ENCODE results near the gene ELOB. TPM values are rescaled to one million over a fixed set of nuclear protein-coding genes. Genes with fewer than 3 reads are reported as not detected.

Gene ELOB
- total and polyA plus RNA-seq, 2 of the 13 experiments (the other 11 are each of a cell fraction or from before 2014, with no cell fraction given), result 208 to 225 TPM

DNA sequence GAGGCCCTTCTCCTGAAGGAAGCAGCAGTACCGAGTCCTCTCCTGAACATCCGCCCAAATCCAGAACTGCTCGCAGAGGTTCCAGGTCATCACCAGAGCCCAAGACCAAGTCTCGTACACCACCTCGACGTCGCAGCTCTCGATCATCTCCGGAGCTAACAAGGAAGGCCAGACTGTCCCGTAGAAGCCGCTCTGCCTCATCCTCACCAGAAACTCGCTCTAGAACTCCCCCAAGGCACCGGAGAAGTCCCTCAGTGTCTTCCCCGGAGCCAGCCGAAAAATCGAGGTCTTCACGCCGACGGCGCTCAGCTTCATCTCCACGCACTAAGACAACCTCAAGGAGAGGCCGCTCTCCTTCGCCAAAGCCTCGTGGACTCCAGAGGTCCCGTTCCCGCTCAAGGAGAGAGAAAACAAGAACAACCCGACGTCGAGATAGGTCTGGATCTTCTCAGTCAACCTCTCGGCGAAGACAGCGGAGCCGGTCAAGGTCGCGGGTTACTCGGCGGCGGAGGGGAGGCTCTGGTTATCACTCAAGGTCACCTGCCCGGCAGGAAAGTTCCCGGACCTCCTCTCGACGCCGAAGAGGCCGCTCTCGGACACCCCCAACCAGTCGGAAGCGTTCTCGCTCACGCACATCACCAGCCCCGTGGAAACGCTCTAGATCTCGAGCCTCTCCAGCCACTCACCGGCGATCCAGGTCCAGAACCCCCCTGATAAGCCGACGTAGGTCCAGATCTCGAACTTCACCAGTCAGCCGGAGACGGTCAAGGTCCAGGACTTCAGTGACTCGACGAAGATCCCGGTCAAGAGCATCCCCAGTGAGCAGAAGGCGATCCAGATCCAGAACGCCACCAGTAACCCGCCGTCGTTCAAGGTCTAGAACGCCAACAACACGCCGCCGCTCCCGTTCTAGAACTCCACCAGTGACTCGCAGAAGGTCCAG lies 11.3 kb downstream of the ELOB start (continued):
- TF ChIP-seq ZNF317 (CRISPR knock-in tag; IDR thresholded peaks at IDR 0.05) (no peak), GTF3A (CRISPR knock-in tag; conservative IDR thresholded peaks at IDR 0.05) (no peak)

DNA sequence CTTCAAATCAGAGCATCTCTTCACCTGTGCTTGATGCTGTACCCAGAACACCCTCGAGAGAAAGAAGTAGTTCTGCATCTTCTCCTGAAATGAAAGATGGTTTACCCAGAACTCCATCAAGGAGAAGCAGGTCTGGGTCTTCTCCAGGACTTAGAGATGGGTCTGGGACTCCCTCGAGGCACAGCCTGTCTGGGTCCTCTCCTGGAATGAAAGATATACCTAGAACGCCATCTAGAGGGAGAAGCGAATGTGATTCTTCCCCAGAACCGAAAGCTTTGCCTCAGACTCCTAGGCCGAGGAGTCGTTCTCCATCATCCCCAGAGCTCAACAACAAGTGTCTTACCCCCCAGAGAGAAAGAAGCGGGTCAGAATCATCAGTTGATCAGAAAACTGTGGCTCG lies 12.4 kb downstream of the ELOB start:
- ATAC-seq (no peak), DNase-seq (ENCODE audit: low spot score) (peak; percentile 15), FAIRE-seq (no peak)
- BruUV-seq (replicated peaks), result no TSS peak
- no peak overlapping the region for H3K4me2 ChIP-seq (ENCODE audit: low read depth, low read length)
- H3K9ac ChIP-seq (ENCODE audit: insufficient read depth, low read depth, low read length), result no peak overlapping the region
- intact Hi-C loops (cut with micrococcal nuclease; ENCODE audit: unreplicated experiment), result no loop called here
- no peak overlapping the region for H3K27ac ChIP-seq (ENCODE audit: extremely low read length, insufficient read depth, low read length)
- H3K79me2 ChIP-seq (ENCODE audit: insufficient read depth, low read length), result peaks cover 28% of the 10 kb centered on the region
- H3K9me3 ChIP-seq (ENCODE audit: low read length), result no peaks in the 10 kb centered on the region
- no peak overlapping the region for H3K4me3 ChIP-seq (replicated peaks in 1 of 3; ENCODE audit: insufficient read depth in 1 of 3, low read depth in 2 of 3, low read length in 3 of 3)
- in situ Hi-C loops (cut with HindIII; ENCODE audit: extremely low pct_ligation_motif_present, low pct_unique_long_range_greater_than_20kb), result no loop called here
- H3K36me3 ChIP-seq (replicated peaks in 1 of 2; ENCODE audit: control insufficient read depth in 1 of 2, insufficient read depth in 2 of 2, low read length in 2 of 2), result peaks cover 50 to 99% of the 10 kb centered on the region in 2 experiments
- 95% methylated on average over 9 of the region's 9 CpGs for WGBS (ENCODE audit: low lambda C conversion rate)
- no peaks in the 10 kb centered on the region for H3K27me3 ChIP-seq (ENCODE audit: control insufficient read depth in 1 of 2, insufficient read depth in 2 of 2, low read length in 2 of 2)
- ChIA-PET POLR2A (interaction anchor here (3.5 kb wide), 1 partner anchor 12 kb away, joined by 15 read pairs; the partner anchor contains the start of gene SRRM2), CTCF (ENCODE audit: low intra/inter-chr PET ratio, low total read pairs) (no interaction called here)
- no peak overlapping the region for H2AFZ ChIP-seq (ENCODE audit: low read length)
- H4K20me1 ChIP-seq (ENCODE audit: insufficient read depth, low read length), result peaks cover 13% of the 10 kb centered on the region
- no peaks in the 10 kb centered on the region for H3K4me1 ChIP-seq (ENCODE audit: insufficient read depth, low read length)
- TF ChIP-seq, protein P1, sequence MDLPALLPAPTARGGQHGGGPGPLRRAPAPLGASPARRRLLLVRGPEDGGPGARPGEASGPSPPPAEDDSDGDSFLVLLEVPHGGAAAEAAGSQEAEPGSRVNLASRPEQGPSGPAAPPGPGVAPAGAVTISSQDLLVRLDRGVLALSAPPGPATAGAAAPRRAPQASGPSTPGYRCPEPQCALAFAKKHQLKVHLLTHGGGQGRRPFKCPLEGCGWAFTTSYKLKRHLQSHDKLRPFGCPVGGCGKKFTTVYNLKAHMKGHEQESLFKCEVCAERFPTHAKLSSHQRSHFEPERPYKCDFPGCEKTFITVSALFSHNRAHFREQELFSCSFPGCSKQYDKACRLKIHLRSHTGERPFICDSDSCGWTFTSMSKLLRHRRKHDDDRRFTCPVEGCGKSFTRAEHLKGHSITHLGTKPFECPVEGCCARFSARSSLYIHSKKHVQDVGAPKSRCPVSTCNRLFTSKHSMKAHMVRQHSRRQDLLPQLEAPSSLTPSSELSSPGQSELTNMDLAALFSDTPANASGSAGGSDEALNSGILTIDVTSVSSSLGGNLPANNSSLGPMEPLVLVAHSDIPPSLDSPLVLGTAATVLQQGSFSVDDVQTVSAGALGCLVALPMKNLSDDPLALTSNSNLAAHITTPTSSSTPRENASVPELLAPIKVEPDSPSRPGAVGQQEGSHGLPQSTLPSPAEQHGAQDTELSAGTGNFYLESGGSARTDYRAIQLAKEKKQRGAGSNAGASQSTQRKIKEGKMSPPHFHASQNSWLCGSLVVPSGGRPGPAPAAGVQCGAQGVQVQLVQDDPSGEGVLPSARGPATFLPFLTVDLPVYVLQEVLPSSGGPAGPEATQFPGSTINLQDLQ (CRISPR knock-in tag; IDR thresholded peaks at IDR 0.05), result no peak
- peak; percentile 54 for TF ChIP-seq RBM22 (optimal IDR thresholded peaks at IDR 0.05; ENCODE audit: low read length)
- no peak for TF ChIP-seq ISX (CRISPR knock-in tag; conservative IDR thresholded peaks at IDR 0.05)
- TF ChIP-seq STAG1 (CRISPR knock-in tag; IDR thresholded peaks at IDR 0.05), result peak; percentile 21
- TF ChIP-seq SMARCC2 (IDR thresholded peaks at IDR 0.05), result no peak
- no peak for TF ChIP-seq ZNF292 (CRISPR knock-in tag; IDR thresholded peaks at IDR 0.05; ENCODE audit: borderline replicate concordance, low read depth)

Measured in HepG2 (cell line).